H9 (cell line): ENCODE data around the gene OSBPL1A. TPM values are rescaled to one million over a fixed set of nuclear protein-coding genes. Genes with fewer than 3 reads are reported as not detected.

Source experiments
- DNase-seq: peaks from one replicate; pipeline ENCODE4 v3.0.0-alpha.2; 2017
- H2AFZ ChIP-seq: one replicate; pipeline ENCODE4 v1.6.1; 2013; ENCODE audit warnings: mild to moderate bottlenecking, low read length, control low read depth, moderate library complexity
- H2AK5ac ChIP-seq: 2 replicates; pipeline ENCODE4 v1.6.1; 2013; ENCODE audit warnings: low read length, control low read depth, mixed read lengths; ENCODE audit not compliant: insufficient read length
- H2BK120ac ChIP-seq: one replicate; pipeline ENCODE4 v1.6.1; 2013; ENCODE audit warnings: low read depth, mild to moderate bottlenecking, low read length, control low read depth, inconsistent platforms; ENCODE audit not compliant: poor library complexity, severe bottlenecking
- H2BK12ac ChIP-seq: 2 replicates; pipeline ENCODE4 v1.6.1; 2013; ENCODE audit warnings: low read length, control low read depth, mixed read lengths, low read depth; ENCODE audit not compliant: insufficient read length
- H2BK15ac ChIP-seq: 2 replicates; pipeline ENCODE4 v1.6.1; 2013; ENCODE audit warnings: low read depth, low read length, control low read depth
- H2BK20ac ChIP-seq: one replicate; pipeline ENCODE4 v1.6.1; 2013; ENCODE audit warnings: low read depth, mild to moderate bottlenecking, low read length, control low read depth, inconsistent platforms; ENCODE audit not compliant: poor library complexity, severe bottlenecking
- H2BK5ac ChIP-seq: 2 replicates; pipeline ENCODE4 v1.6.1; 2013; ENCODE audit warnings: low read length, control low read depth, mixed read lengths; ENCODE audit not compliant: insufficient read length
- H3K14ac ChIP-seq: 2 replicates; pipeline ENCODE4 v1.6.1; 2013; ENCODE audit warnings: low read length, control low read depth; ENCODE audit not compliant: insufficient read depth
- H3K18ac ChIP-seq: 2 replicates; pipeline ENCODE4 v1.6.1; 2013; ENCODE audit warnings: low read depth, mild to moderate bottlenecking, mixed read lengths, low read length, control low read depth; ENCODE audit not compliant: insufficient read length
- H3K23ac ChIP-seq: 2 replicates; pipeline ENCODE4 v1.6.1; 2013; ENCODE audit warnings: low read length, control low read depth, mixed read lengths, low read depth; ENCODE audit not compliant: insufficient read length
- H3K23me2 ChIP-seq: 2 replicates; pipeline ENCODE4 v1.6.1; 2013; ENCODE audit warnings: low read depth, mild to moderate bottlenecking, mixed read lengths, low read length, control low read depth; ENCODE audit not compliant: insufficient read length, poor library complexity, severe bottlenecking
- H3K27ac ChIP-seq: 2 replicates; pipeline ENCODE4 v1.5.1; 2013; ENCODE audit warnings: low read length, control low read depth, mixed read lengths, low read depth; ENCODE audit not compliant: insufficient read length
- H3K27me3 ChIP-seq: 2 replicates; pipeline ENCODE4 v1.6.1; 2013; ENCODE audit warnings: low read length, control low read depth, inconsistent platforms; ENCODE audit not compliant: insufficient read depth
- H3K4ac ChIP-seq: 2 replicates; pipeline ENCODE4 v1.6.1; 2013; ENCODE audit warnings: low read depth, mild to moderate bottlenecking, control low read depth, inconsistent platforms, low read length, moderate library complexity
- H3K4me1 ChIP-seq: 2 replicates; pipeline ENCODE4 v1.6.1; 2013; ENCODE audit warnings: low read length, control low read depth, inconsistent platforms; ENCODE audit not compliant: insufficient read depth
- H3K4me2 ChIP-seq: 2 replicates; pipeline ENCODE4 v1.6.1; 2013; ENCODE audit warnings: low read length, control low read depth, mixed read lengths; ENCODE audit not compliant: insufficient read length, insufficient read depth
- H3K56ac ChIP-seq: 2 replicates; pipeline ENCODE4 v1.6.1; 2013; ENCODE audit warnings: low read depth, mild to moderate bottlenecking, mixed read lengths, low read length, control low read depth; ENCODE audit not compliant: insufficient read length
- H3K79me1 ChIP-seq: 2 replicates; pipeline ENCODE4 v1.6.1; 2013; ENCODE audit warnings: low read depth, mild to moderate bottlenecking, moderate library complexity, low read length, control low read depth, inconsistent platforms; ENCODE audit not compliant: insufficient read depth, poor library complexity, severe bottlenecking
- H3K79me2 ChIP-seq: 2 replicates; pipeline ENCODE4 v1.6.1; 2013; ENCODE audit warnings: low read length, control low read depth, inconsistent platforms; ENCODE audit not compliant: insufficient read depth
- H3K9ac ChIP-seq: 2 replicates; pipeline ENCODE4 v1.6.1; 2013; ENCODE audit warnings: low read length, control low read depth, mixed read lengths; ENCODE audit not compliant: insufficient read length; ENCODE audit errors: extremely low read depth
- H3K9me3 ChIP-seq: one replicate; pipeline ENCODE4 v1.6.1; 2013; ENCODE audit warnings: low read depth, low read length, inconsistent platforms; ENCODE audit not compliant: control insufficient read depth
- H3T11ph ChIP-seq: one replicate; pipeline ENCODE4 v1.6.1; 2013; ENCODE audit warnings: mild to moderate bottlenecking, low read length, control low read depth, inconsistent platforms
- H4K20me1 ChIP-seq: one replicate; pipeline ENCODE4 v1.6.1; 2013; ENCODE audit not compliant: control insufficient read depth, insufficient read length, insufficient read depth
- H4K5ac ChIP-seq: 2 replicates; pipeline ENCODE4 v1.6.1; 2013; ENCODE audit warnings: low read depth, mild to moderate bottlenecking, mixed read lengths, low read length, control low read depth; ENCODE audit not compliant: insufficient read length
- H4K8ac ChIP-seq: replicated peaks from 2 replicates; pipeline ENCODE4 v1.6.1; 2013; ENCODE audit warnings: low read length, control low read depth, mixed read lengths, low read depth; ENCODE audit not compliant: insufficient read length
- H4K91ac ChIP-seq: 2 replicates; pipeline ENCODE4 v1.6.1; 2013; ENCODE audit warnings: low read depth, mild to moderate bottlenecking, moderate library complexity, mixed read lengths, low read length, control low read depth; ENCODE audit not compliant: insufficient read length
- H3K27ac Mint-ChIP-seq, 3 experiments: 2 replicates in 2 of 3; 3 replicates in 1 of 3; pipeline ENCODE4 v1.8.0; 2020 to 2021; ENCODE audit warnings: mixed read lengths in 3 of 3, mild to moderate bottlenecking in 1 of 3, moderate library complexity in 1 of 3
- H3K27me3 Mint-ChIP-seq: 2 replicates; pipeline ENCODE4 v1.8.0; 2021; ENCODE audit warnings: low read depth, mild to moderate bottlenecking, moderate library complexity, mixed read lengths
- H3K36me3 Mint-ChIP-seq, 3 experiments: 2 replicates in 2 of 3; 3 replicates in 1 of 3; pipeline ENCODE4 v1.8.0; 2020 to 2021; ENCODE audit warnings: low read depth in 3 of 3, mixed read lengths in 3 of 3; ENCODE audit not compliant: insufficient read depth in 1 of 3
- H3K4me1 Mint-ChIP-seq, 2 experiments: 2 replicates each; pipeline ENCODE4 v1.8.0; 2020; ENCODE audit warnings: mixed read lengths in 2 of 2
- H3K4me3 Mint-ChIP-seq, 2 experiments: 2 replicates in 1 of 2; 3 replicates in 1 of 2; pipeline ENCODE4 v1.8.0; 2020 to 2021; ENCODE audit warnings: mild to moderate bottlenecking in 2 of 2, mixed read lengths in 2 of 2, moderate library complexity in 1 of 2
- H3K9me3 Mint-ChIP-seq, 2 experiments: 2 replicates in 1 of 2; 3 replicates in 1 of 2; pipeline ENCODE4 v1.8.0; 2020; ENCODE audit warnings: mild to moderate bottlenecking in 2 of 2, mixed read lengths in 2 of 2, moderate library complexity in 1 of 2
- WGBS: extraction: QIAGEN DNeasy Blood & Tissue Kit; methylation state at CpG from one replicate; pipeline ENCODE4 v1.1.7; 2013; ENCODE audit warnings: missing lambda C conversion rate, low lambda C conversion rate, mixed read lengths; ENCODE audit not compliant: insufficient read length; ENCODE audit errors: extremely low coverage; 5-methylcytosine and 5-hydroxymethylcytosine counted together
- total RNA-seq: library from RNA; stranded (reverse); gene quantifications from 2 replicates; pipeline ENCODE4 v1.2.1, GENCODE V29; 2021
- TF ChIP-seq, protein P1 (sequence below): fragments of 200-600 bp; sonication (generic); conservative IDR thresholded peaks from 3 replicates; pipeline ENCODE4 v1.8.0; 2021; ENCODE audit warnings: antibody characterized with exemption, mild to moderate bottlenecking

OSBPL1A gene
- total RNA-seq, 1 experiment from 2014 or later: 33.9 TPM

DNA sequence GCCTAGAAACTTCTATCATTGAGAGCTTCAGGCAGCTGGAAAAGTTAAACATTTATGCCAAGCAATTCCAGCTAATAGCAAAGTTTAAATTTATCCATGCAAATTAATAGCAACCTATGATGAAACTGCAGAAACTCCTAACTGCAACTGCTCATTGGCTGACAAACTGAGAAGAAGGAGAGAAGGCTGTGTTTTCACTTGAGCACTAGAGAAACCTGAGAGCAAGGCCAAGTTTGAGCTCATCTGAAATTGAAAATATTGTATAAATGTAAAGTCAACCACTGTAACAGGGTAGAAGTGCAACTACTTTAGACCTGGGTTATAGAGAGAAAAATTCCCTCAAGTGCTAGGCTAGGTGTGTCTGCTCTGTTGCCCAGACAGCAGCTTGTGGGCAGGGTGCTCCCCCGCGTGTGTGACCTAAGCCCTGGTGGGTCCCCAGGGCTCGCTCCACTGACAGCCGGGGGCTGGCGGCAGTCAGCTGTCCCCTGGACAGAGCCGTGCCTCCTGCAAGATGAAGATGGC, 208.6 kb downstream of the OSBPL1A start:
- no peak overlapping the region for H2BK12ac ChIP-seq
- no peak overlapping the region for H3K4ac ChIP-seq
- H3K9me3 Mint-ChIP-seq: no peaks in the 10 kb centered on the region
- H4K20me1 ChIP-seq: no peaks in the 10 kb centered on the region
- H3K23ac ChIP-seq: no peak overlapping the region
- H3T11ph ChIP-seq: no peak overlapping the region
- H2AK5ac ChIP-seq: no peak overlapping the region
- TF ChIP-seq, protein P1, sequence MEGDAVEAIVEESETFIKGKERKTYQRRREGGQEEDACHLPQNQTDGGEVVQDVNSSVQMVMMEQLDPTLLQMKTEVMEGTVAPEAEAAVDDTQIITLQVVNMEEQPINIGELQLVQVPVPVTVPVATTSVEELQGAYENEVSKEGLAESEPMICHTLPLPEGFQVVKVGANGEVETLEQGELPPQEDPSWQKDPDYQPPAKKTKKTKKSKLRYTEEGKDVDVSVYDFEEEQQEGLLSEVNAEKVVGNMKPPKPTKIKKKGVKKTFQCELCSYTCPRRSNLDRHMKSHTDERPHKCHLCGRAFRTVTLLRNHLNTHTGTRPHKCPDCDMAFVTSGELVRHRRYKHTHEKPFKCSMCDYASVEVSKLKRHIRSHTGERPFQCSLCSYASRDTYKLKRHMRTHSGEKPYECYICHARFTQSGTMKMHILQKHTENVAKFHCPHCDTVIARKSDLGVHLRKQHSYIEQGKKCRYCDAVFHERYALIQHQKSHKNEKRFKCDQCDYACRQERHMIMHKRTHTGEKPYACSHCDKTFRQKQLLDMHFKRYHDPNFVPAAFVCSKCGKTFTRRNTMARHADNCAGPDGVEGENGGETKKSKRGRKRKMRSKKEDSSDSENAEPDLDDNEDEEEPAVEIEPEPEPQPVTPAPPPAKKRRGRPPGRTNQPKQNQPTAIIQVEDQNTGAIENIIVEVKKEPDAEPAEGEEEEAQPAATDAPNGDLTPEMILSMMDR: no peak
- H3K27me3 Mint-ChIP-seq: no peaks in the 10 kb centered on the region
- H3K36me3 Mint-ChIP-seq: no peaks in the 10 kb centered on the region
- no peaks in the 10 kb centered on the region for H3K23me2 ChIP-seq
- no peak overlapping the region for H4K5ac ChIP-seq
- H3K79me2 ChIP-seq: no peaks in the 10 kb centered on the region
- no peak overlapping the region for H3K9ac ChIP-seq
- H3K79me1 ChIP-seq: no peaks in the 10 kb centered on the region
- no peaks in the 10 kb centered on the region; the same call in 1 of the 2 replicates for H3K4me1 ChIP-seq
- no peak overlapping the region for H2BK15ac ChIP-seq
- no peak overlapping the region for H4K8ac ChIP-seq
- no peak for DNase-seq
- no peak overlapping the region for H2BK5ac ChIP-seq
- no peak overlapping the region for H3K27ac ChIP-seq
- H3K9me3 ChIP-seq: no peaks in the 10 kb centered on the region
- no peak overlapping the region for H3K18ac ChIP-seq
- no peak overlapping the region for H2BK120ac ChIP-seq
- WGBS: no CpG with 5 or more reads among the region's 6 CpGs
- H3K27ac Mint-ChIP-seq: no peak overlapping the region
- no peak overlapping the region for H4K91ac ChIP-seq
- H3K4me3 Mint-ChIP-seq: no peak overlapping the region
- no peaks in the 10 kb centered on the region for H3K27me3 ChIP-seq
- no peak overlapping the region for H2AFZ ChIP-seq
- no peak overlapping the region for H2BK20ac ChIP-seq
- no peak overlapping the region for H3K56ac ChIP-seq
- no peak overlapping the region for H3K14ac ChIP-seq
- H3K4me1 Mint-ChIP-seq: peaks cover 21 to 29% of the 10 kb centered on the region in 2 experiments
- H3K4me2 ChIP-seq: no peak overlapping the region
